NCI-H1694 (cell line): ENCODE data around the gene ZBTB16.

ENCODE experiments used
- DNase-seq: peaks from one replicate; lab custom pipeline; 2025; lab: John Stamatoyannopoulos, UW

Gene ZBTB16

DNA sequence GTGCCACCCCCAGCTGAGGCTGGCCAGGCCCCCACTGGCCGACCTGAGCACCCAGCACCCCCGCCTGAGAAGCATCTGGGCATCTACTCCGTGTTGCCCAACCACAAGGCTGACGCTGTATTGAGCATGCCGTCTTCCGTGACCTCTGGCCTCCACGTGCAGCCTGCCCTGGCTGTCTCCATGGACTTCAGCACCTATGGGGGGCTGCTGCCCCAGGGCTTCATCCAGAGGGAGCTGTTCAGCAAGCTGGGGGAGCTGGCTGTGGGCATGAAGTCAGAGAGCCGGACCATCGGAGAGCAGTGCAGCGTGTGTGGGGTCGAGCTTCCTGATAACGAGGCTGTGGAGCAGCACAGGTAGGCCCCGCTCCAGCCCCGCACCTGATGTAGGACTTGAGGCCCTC, 4.7 kb downstream of the ZBTB16 start:
- no peak for DNase-seq

DNA sequence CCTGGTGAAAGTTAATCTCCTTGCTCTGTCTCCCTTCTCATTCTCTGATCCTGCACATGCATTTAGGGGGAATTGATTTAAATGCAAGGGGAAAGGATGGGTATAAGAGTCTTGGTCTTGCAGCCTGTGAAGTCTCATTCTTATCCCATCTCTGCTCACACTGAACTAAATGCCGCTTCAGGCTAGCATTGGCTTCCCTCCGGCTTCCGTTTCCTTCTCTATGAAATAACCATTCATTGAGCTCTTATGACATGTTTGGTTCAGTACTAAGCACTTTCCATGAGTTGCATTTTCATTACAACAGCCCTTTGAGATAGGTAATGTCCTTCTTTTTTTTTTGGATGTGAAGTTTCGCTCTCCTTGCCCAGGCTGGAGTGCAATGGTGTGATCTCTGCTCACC, 5.6 kb downstream of the ZBTB16 start:
- no peak for DNase-seq

DNA sequence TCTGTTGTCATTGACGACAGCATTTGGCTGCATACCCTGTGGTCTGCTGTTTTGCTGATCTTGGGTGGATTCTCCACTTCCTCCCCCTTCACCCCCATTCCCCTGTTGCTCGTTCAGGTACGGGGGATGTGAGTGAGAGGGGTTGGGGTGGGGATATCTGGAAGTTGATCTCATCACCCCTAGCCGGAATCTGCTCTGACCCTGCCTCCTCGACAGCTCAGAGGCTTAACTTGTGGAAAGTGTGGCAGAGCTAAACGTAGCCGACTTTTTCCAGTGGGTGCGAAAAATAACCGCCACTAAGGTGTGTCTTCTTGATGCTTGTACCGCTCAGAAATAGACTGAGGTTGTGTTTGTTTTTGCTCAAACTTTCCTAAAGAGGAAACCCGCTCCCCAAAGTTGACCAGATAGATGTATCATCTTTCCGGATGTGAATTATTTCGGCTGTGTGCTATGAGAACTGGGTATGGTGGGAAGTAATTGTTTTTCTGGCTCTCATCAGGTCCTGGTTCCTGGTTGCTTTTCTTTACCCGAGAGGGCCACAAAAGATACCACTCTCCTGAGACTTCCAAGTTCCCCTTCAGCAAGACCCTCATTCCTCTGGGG, 6.6 kb downstream of the ZBTB16 start:
- no peak for DNase-seq

DNA sequence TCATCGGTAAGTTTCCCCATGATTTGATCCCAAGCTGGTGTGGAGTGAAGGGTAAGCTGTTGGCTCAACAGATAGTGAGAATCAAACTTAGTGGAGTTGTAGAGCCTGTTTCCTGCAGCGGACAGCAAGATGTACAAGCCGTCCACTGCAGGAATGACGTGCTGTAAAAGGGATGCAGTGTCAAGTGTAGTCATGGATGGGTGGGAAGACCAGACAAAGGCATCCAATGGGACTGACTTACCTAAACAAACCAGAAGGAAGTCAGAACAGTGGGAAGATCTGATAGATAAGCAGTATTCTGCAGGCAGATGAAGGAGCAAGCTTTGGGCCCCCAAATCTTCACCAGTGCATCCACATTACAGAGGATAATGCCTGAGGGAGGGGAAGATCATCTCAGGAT, 8.8 kb downstream of the ZBTB16 start:
- no peak for DNase-seq

DNA sequence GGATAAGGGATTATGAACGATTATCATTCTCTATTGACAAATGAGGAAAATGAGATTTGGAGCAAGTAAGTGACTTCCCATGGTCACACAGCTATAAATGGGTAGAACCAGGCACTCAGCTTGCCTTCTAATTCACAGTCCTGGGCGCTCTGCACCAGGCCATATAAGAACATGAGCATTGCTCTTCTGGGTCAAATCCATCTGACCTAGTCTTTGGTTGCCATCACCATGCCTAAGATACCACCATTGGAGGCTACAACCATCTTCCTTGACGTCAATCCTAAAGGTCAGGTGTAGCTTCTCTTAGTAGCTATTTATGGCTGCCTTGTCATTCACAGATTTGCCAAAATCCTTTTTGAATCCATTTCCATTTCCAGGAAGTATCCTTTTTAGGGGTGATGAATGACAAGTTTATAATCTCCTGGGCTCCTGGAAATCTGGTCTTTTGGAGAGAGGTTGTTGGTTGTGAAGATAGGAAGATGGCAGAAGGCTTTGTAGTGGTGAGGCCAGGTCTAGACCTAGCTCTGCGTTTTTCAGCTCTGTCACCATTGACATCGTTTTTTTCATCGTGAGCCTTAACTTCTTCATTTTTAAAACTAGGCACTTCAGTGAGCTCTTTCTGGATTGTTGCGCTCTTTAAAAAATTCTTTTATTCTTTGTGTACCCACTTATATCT, 11.1 kb downstream of the ZBTB16 start:
- DNase-seq: no peak

DNA sequence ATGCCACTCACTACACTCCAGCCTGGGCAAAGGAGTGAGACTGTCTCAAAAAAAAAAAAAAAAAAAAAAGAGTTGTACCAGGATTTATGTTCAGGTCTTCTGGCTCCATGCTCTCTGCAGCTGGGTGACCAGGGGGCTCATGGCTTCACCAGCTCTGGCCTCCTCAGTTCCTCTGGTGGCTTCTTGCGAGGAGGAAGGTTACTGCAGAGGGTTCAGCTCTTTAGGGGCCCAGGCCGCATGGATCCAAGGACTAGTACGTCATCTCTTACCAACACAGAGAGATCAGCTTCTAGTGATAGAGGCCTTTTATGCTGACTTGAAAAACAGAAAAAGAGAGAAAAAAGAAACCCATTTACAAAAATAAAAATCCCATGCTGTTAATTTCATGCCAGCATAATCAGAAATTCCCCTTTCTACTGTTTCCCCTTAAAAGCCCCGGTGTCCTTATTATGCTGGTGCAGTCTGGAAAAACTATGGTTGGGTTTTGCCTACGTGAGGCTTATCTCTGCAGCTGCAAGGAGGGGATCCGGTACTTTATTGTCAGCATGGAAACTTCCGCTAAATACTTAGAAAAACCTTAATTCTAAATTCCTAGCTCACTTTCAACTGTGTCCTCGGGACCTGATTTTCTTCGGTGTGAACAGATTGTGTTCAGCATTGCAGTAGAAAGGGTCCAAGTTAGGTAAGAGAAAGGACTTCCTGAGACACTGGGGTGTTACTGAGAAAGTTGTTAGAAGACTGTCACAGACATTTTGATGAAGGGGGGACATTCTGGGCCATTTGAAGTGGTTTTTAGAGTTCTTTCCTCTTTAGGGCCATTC, 13.7 kb downstream of the ZBTB16 start:
- DNase-seq: no peak

DNA sequence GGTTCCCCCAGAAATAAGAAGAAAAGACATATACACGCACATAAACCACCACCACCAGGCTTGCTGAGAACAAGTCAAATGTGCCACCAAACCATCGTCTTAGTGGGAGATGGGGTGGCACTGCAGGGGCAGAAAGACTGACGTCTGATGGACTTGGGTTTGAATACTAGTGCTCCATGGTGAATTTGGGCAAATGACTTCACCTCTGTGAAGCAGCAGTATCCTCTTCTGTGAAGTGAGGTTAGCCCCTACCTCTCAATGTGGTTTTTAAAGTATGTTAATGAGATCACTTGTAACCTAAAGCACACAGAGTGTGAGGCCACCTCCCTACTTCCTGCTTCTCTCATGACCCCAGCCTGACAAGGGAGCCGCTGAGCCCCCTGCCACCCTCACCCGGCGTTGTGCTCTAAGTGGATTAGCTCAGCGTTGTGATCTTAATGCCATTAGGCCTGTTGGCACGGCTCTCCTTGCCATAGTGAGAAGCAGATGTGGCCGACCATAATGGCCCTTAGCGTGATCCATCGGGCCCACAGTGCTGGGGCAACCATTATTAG, 14.4 kb downstream of the ZBTB16 start:
- DNase-seq: no peak

DNA sequence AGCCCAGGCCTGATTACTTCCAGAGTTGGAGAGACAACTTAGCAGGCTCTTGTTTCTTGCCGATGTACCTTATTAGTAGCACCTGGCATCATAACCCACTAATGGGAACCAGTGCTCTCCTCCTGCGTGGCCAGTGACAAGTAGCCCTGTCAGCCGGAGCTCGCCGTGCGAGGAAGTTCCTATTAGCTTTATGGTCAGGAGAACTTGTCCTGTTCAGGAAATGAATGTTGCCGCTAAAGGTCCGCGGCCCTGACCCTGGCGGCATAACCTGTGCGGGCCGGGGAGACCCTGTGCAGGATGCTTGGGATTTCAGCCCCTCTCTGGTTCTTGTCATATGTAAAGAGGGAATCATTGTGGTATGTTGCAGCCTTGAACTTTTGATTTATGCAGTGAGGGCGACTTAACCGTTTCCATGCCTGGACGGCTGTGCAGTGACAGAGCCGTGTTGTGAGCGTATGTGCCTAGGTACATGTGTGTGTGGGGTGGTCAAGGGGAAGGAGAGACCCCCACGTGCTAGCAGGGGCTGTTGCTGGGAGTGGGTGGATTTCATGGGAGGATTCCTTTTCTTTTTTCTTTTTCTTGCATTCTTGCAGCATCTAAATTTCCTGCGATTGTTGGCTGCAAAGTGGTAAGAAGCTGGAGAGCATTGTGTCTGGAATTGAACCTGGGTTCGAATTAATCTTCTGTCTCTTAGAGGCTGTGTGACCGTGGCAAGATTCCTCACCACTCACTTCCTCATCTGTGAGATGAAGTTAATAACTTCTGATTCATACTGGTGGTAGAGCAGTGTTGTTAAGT, 15.2 kb downstream of the ZBTB16 start:
- DNase-seq: no peak

DNA sequence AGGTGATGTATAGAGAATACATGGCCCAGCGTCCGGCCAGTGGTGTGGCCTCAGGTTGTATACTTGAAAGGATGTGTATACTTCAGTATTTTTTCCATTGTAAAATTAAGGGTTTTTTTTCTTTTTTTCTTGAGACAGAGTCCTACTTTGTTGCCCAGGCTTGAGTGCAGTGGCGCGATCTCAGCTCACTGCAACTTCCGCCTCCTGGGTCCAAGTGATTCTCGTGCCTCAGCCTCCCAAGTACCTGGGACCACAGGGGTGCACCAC, 15.8 kb downstream of the ZBTB16 start:
- DNase-seq: no peak

DNA sequence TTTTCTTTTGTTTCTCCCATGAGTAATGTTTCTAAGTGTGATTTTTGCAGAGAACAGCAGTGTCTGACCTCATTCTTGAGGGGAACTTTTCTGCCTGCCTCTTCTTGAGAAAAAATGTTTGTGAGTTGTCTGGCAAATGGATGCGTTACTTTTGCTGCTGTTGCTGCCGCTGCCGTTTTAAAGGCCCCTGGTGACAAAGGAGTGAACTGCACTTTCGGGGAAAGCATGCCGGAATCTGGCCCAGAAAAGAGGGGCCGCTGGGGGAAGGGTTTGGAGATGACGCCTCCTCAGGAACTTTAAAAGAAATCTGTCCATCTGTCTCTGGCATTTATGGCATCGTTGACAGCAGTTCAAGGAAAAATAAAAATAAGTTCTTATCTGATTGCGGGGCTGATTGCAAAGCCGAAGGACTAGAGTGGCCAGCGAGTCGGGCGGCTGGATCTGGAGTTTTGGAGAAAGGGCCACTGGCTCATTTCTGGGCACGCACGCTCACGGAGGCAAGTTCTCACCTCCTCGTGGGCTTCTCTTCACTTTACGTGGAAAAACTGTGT, 16.5 kb downstream of the ZBTB16 start:
- DNase-seq: no peak

DNA sequence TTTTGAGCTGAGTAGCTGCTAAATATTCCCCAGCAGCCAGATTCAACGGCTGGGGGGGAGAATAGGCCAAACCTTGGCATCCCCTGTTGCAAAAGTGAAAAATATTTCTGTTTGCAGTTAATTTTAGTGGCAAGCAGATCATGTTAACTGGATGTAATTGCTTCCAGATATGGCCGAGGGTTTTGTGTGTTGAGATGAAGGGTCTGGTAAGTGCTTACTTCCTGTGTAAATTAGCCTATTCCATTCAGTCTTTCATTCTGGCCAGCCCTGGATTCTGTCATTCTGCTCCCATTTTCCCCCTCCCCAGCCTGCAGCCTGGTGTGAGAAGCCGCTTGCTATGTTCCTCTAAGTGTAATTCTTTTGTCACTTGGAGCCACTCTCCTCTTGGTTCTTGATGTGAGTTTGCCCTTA, 17.4 kb downstream of the ZBTB16 start:
- no peak for DNase-seq

DNA sequence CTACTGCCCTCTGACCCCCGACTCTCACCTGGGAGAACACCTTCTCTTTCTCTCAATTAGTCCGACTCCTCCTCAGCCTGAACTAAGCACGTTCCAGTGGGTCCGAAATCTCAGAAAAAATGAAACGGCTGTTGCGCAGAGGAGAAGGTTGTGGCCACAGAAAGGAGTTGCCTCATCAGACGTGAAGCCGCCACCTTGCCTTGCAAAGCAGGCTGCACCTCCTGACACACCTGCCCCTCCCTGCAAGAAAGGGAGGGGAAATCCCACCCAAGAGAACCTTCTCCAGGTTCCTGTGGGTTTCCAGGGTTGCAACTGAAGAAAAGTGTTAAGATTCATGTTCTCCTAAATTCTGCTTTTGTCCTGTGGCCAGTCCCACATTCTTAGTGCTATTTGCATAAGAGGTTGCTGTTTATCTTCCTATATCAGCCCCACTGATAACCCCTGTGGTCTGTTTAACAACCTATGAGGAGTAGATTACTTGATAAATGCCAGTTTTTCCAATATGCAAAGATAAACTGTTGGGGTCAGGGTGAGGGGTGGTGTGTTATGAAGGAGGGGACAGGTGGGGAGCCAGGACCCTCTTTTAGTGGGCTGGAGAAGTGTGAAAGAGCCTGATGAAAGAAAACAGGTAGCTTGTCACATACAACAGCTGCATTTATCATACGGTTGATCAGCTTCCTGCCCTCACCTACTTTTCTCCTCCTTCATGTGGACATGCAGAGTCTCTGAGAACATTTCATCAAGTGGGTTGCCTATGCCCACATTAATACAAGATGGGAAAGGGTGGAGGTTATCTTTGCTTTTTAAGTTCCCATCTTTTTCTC, 18.2 kb downstream of the ZBTB16 start:
- no peak for DNase-seq

DNA sequence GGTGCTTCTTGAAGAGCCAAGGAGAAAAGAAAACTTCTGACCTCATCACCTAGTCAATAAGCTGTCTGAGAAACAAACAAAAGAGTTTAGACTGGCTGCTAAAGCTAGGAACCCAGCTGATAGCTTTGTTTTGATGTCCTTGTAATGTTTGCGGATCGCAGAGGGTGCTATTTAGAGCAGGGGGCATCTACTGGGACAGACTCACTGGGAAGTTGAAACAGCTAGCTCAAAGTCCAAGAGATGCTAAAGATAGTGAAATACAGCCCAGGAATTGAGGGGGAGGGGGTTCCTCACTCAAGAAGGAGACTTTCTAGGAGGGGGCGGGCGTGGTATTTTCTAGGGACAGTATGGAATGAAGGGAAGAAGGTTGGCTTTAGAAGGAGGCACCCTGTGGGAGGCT, 18.9 kb downstream of the ZBTB16 start:
- no peak for DNase-seq

DNA sequence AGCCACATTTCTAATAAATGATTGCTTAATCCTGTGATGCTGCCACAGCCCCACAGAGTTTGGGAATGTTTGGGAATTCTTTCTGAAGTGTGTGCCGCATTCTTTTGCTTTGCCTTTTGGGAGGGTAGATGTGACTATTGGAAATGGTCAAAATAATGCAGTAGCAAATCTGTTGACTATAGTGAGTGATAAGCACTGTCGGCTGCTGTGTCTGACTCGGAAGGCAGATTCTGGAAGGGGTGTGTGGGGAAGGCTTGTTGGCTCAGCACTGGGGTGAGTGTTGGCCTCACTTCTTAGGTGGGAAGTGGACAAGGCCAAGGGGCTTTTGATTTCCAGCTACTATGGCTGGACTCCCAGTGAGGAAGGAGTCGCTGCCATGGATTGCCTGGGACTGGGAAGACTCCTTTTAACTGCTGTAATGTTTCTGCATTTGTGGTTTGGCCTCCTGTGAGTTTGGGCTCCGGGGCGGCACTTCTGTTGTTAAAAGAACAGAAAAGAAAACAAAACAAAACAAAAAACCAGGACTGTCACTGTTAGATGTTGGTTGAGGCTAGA, 20.1 kb downstream of the ZBTB16 start:
- DNase-seq: no peak

DNA sequence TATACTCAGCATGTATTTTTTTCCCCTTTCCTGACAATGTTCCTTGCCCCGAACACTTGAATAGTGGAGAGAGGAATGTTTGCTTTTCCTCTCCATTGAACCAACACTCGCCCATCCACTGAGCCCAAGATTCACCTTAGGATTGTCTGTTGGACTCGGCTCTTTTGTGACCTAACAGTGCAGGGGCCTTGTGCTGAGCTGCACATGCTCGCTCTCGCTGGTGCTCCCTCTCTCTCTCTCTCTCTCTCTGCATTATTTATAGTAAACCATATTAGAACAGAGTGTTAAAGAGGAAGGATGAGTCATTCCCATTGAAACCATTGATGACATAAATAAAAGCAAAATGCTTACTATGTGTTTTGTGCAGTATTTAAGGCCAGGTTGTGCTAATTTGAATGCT, 20.7 kb downstream of the ZBTB16 start:
- DNase-seq: no peak

DNA sequence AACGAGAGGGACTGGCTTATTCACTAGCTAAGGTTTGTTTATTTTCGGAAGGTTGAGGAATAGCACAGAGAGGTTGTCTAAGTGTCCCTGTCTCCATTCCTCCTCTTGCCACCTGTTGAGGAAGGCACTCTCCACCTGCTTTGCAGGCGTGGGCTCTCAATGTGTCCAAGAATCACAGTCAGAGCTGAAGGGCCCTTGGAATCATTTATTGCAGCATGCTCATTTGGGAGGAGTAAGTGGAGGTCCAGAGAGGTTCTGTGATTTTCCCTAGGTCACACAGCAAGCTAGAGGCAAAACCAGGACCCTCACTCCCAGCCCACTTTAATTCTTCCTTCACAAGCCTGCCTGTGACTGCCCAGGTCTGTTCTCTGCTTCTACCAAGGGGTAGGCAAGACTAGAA, 21.3 kb downstream of the ZBTB16 start:
- no peak for DNase-seq

DNA sequence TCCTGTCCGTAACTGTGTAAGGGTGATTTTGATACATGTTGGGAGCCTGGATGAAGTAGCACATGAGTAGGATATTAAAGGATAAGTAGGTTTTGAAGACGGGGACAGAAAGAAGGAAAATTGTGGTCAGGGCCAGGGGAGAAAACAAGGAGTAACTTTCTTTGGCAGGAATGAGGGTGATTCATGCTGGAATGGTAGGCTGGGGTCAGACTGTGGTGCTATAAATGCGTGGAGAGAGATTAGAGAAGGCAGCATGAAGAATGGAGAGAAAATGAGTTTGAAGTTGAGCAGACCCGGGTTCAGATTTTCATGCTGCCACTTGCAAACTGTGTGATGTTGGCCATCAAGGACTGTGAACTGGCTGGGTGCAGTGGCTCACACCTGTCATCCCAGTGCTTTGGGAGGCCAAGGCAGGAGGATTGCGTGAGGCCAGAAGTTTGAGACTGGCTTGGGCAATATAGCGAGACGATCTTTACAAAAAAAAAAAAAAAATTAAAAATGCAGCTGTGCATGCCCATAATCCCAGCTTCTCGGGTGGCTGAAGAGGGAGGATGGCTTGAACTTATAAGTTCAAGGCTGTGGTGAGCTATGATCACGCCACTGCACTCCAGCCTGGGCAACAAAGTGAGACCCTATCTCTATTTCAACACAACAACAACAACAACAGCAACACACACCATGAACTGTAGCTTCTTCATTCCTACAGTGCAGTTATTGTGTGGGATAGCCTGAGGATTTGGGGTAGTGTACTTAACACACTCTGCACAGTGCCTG, 22.3 kb downstream of the ZBTB16 start:
- no peak for DNase-seq

DNA sequence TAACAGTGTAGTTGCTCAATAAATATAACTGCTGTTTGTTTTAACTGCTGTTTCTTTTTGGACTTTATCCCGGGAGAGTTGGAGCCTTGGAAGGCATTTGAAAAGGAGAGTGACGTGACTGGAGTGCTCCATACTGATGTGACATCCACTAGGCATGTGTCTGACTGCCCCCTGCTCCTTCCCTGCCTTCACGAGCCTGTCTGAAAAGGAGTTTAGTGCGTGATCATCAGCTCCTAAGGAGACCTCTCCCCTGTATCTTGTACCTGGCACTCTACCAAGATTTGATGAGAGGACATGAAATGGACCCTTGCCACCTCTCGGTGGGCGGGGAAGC, 22.9 kb downstream of the ZBTB16 start:
- no peak for DNase-seq

DNA sequence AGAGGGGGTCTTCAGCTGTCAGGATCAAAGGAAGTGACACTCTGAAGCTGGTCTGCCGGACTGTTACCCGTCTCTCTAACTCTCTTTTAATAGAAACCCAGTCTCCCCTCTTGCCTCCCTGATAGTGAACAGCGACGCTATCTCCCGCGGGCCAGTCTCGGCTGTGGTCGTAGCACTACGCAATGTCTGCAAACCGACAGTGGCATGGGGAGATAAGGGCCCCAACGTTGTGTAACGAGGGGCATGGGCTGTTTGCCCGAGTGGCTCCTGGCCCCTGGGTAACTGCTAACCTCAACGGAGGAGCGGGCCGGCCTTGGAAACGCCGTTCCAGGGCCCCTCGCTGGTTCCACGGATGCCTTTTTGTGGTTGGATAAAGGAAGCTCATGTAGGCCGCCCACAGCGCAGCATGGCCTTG, 23.3 kb downstream of the ZBTB16 start:
- no peak for DNase-seq
